CD14-positive monocyte (primary cell): Measurements from ENCODE around the gene REXO4. TPM values are rescaled to one million over a fixed set of nuclear protein-coding genes. Genes with fewer than 3 reads are reported as not detected.

Experiments
- DNase-seq, 3 donors: peaks; one replicate each; pipeline ENCODE4 v3.0.0-alpha.2; 2011 to 2022
- H2AFZ ChIP-seq: 2 replicates; pipeline ENCODE4 v1.6.0; 2012; ENCODE audit warnings: mild to moderate bottlenecking, low read depth, low read length, inconsistent platforms; ENCODE audit not compliant: insufficient read depth, poor library complexity, severe bottlenecking
- H3K27ac ChIP-seq, 2 donors: 1 replicate in 1 of 2; 2 replicates in 1 of 2; pipeline ENCODE4 v1.5.1; 2012 to 2013; ENCODE audit warnings: low read length in 2 of 2, control low read depth in 1 of 2, inconsistent platforms in 1 of 2, low read depth in 1 of 2, mild to moderate bottlenecking in 1 of 2
- H3K27me3 ChIP-seq, 2 donors: one replicate each; pipeline versions ENCODE4 v1.6.0 to v1.6.1; 2011 to 2013; ENCODE audit warnings: low read length in 2 of 2; ENCODE audit not compliant: control insufficient read depth in 2 of 2, insufficient read depth in 2 of 2
- H3K36me3 ChIP-seq, 2 donors: replicated peaks in 1 of 2; 1 replicate in 1 of 2; 2 replicates in 1 of 2; pipeline versions ENCODE4 v1.5.1 to v1.6.1; 2012 to 2013; ENCODE audit warnings: low read length in 2 of 2, control low read depth in 1 of 2, inconsistent platforms in 1 of 2, mild to moderate bottlenecking in 1 of 2; ENCODE audit not compliant: insufficient read depth in 2 of 2, control insufficient read depth in 1 of 2
- H3K4me1 ChIP-seq, 2 donors: 1 replicate in 1 of 2; 2 replicates in 1 of 2; pipeline versions ENCODE4 v1.5.1 to v1.6.1; 2012 to 2013; ENCODE audit warnings: low read length in 2 of 2, control low read depth in 1 of 2, inconsistent platforms in 1 of 2, mild to moderate bottlenecking in 1 of 2, moderate library complexity in 1 of 2; ENCODE audit not compliant: insufficient read depth in 2 of 2, control insufficient read depth in 1 of 2
- H3K4me2 ChIP-seq: replicated peaks from 2 replicates; pipeline ENCODE3; 2012; ENCODE audit warnings: low read length, moderate library complexity, mild to moderate bottlenecking; ENCODE audit not compliant: poor library complexity, severe bottlenecking; ENCODE audit errors: extremely low read depth
- H3K4me3 ChIP-seq, 3 experiments: fragments of 200-600 bp in 1 of 3; sonication (generic) in 1 of 3; replicated peaks in 1 of 3; 1 replicate in 2 of 3; 2 replicates in 1 of 3; pipeline ENCODE4 v1.5.1; 2011 to 2013; ENCODE audit warnings: low read length in 3 of 3, mild to moderate bottlenecking in 3 of 3, control low read depth in 2 of 3, low read depth in 2 of 3, inconsistent platforms in 1 of 3, moderate library complexity in 1 of 3
- H3K79me2 ChIP-seq: 2 replicates; pipeline ENCODE4 v1.6.0; 2012; ENCODE audit warnings: mild to moderate bottlenecking, control low read depth, inconsistent platforms, low read length, moderate library complexity; ENCODE audit not compliant: insufficient read depth
- H3K9ac ChIP-seq: 2 replicates; pipeline ENCODE4 v1.6.0; 2017; ENCODE audit warnings: low read length, mild to moderate bottlenecking; ENCODE audit not compliant: insufficient read depth, poor library complexity, severe bottlenecking
- H3K9me3 ChIP-seq, 2 donors: replicated peaks in 1 of 2; 1 replicate in 1 of 2; 2 replicates in 1 of 2; pipeline versions ENCODE4 v1.5.1 to v1.6.1; 2012 to 2013; ENCODE audit warnings: low read length in 2 of 2, control low read depth in 1 of 2; ENCODE audit not compliant: control insufficient read depth in 1 of 2, insufficient read depth in 1 of 2
- H4K20me1 ChIP-seq: 2 replicates; pipeline ENCODE4 v1.6.0; 2012; ENCODE audit warnings: mild to moderate bottlenecking, low read length, control low read depth, moderate library complexity; ENCODE audit not compliant: insufficient read depth
- H3K27ac Mint-ChIP-seq, 7 donors: one replicate each; pipeline ENCODE4 v1.8.0; 2020; ENCODE audit warnings: mild to moderate bottlenecking in 7 of 7, mixed read lengths in 7 of 7, moderate library complexity in 6 of 7, inconsistent platforms in 2 of 7
- H3K27me3 Mint-ChIP-seq, 3 donors: one replicate each; pipeline ENCODE4 v1.8.0; 2021 to 2022; ENCODE audit warnings: low read depth in 3 of 3, mild to moderate bottlenecking in 3 of 3, mixed read lengths in 3 of 3, moderate library complexity in 3 of 3, inconsistent platforms in 1 of 3
- H3K36me3 Mint-ChIP-seq, 2 donors: one replicate each; pipeline ENCODE4 v1.8.0; 2020; ENCODE audit warnings: mixed read lengths in 2 of 2, inconsistent platforms in 1 of 2, mild to moderate bottlenecking in 1 of 2
- H3K4me1 Mint-ChIP-seq: one replicate; pipeline ENCODE4 v1.8.0; 2020; ENCODE audit warnings: mild to moderate bottlenecking, mixed read lengths
- H3K4me3 Mint-ChIP-seq, 2 donors: one replicate each; pipeline ENCODE4 v1.8.0; 2020; ENCODE audit warnings: mild to moderate bottlenecking in 2 of 2, mixed read lengths in 2 of 2, moderate library complexity in 1 of 2
- H3K9me3 Mint-ChIP-seq, 7 donors: one replicate each; pipeline ENCODE4 v1.8.0; 2020 to 2022; ENCODE audit warnings: mixed read lengths in 7 of 7, mild to moderate bottlenecking in 6 of 7, moderate library complexity in 6 of 7, inconsistent platforms in 2 of 7
- CTCF ChIP-seq: fragments of 200-600 bp; IDR thresholded peaks from one replicate; pipeline ENCODE4 v1.8.0; 2022; ENCODE audit warnings: antibody characterized with exemption, mild to moderate bottlenecking
- WGBS: methylation state at CpG from one replicate; pipeline ENCODE4 v1.1.5; 2013; ENCODE audit warnings: missing lambda C conversion rate; ENCODE audit not compliant: insufficient coverage; 5-methylcytosine and 5-hydroxymethylcytosine counted together
- intact Hi-C, 2 donors: fragments of 100-400 bp; cut with micrococcal nuclease; formaldehyde crosslinking; loops; one replicate each; pipeline versions ENCODE4 v1.15.0 to v1.15.1; 2023
- polyA plus RNA-seq, 3 donors: library from polyadenylated mRNA; depleted of rRNA in 1 of 3; unstranded in 2 of 3; stranded (reverse) in 1 of 3; fragments of 300-500 nt in 2 of 3; fragments of >200 nt in 1 of 3; fragmentation: Illumina TruSeq in 2 of 3; gene quantifications; 1 replicate in 2 of 3; 2 replicates in 1 of 3; pipeline ENCODE4 v1.2.3, GENCODE V29; 2012 to 2021

REXO4 gene
- polyA plus RNA-seq, 3 donors, result 3.0 to 11.0 (median 4.2) TPM

GRCh38 chr9:133433351-133433843 is 15.6 kb upstream of the REXO4 start:
- Mint-ChIP-seq H3K27ac (no peak overlapping the region), H3K27me3 (peaks cover 16 to 23% (median 23%) of the 10 kb centered on the region in 3 donors), H3K9me3 (peaks cover 0 to 7% (median 4%) of the 10 kb centered on the region in 7 donors), H3K4me3 (no peak overlapping the region), H3K4me1 (peaks cover 4% of the 10 kb centered on the region), H3K36me3 (no peaks in the 10 kb centered on the region)
- H3K4me1 ChIP-seq, result peaks cover 5 to 8% of the 10 kb centered on the region in 2 donors
- H2AFZ ChIP-seq, result no peak overlapping the region
- H3K9me3 ChIP-seq, result peaks cover 4 to 9% of the 10 kb centered on the region in 2 donors
- H3K36me3 ChIP-seq, result no peaks in the 10 kb centered on the region
- peaks cover 5 to 12% of the 10 kb centered on the region in 2 donors for H3K27me3 ChIP-seq
- DNase-seq, result no peak
- TF ChIP-seq CTCF, result no peak
- WGBS, result 97% methylated on average over 10 of the region's 11 CpGs
- no peak overlapping the region for H3K27ac ChIP-seq
- H4K20me1 ChIP-seq, result no peaks in the 10 kb centered on the region
- no peak overlapping the region for H3K4me3 ChIP-seq
- no peak overlapping the region for H3K9ac ChIP-seq
- H3K4me2 ChIP-seq, result no peak overlapping the region
- no peaks in the 10 kb centered on the region for H3K79me2 ChIP-seq
- intact Hi-C loops, result no loop called here

GRCh38 chr9:133430244-133430643 is 12.4 kb upstream of the REXO4 start:
- Histone ChIP-seq H3K79me2 (no peaks in the 10 kb centered on the region), H3K4me3 (no peak overlapping the region), H3K4me1 (peaks cover 5 to 8% of the 10 kb centered on the region in 2 donors), H3K9me3 (peaks cover 4 to 16% of the 10 kb centered on the region in 2 donors), H3K9ac (no peak overlapping the region), H3K27me3 (peaks cover 13 to 26% of the 10 kb centered on the region in 2 donors), H3K36me3 (no peaks in the 10 kb centered on the region), H4K20me1 (no peaks in the 10 kb centered on the region), H3K27ac (no peak overlapping the region), H3K4me2 (no peak overlapping the region), H2AFZ (no peak overlapping the region)
- no peak overlapping the region for H3K27ac Mint-ChIP-seq
- H3K9me3 Mint-ChIP-seq, result peaks cover 0 to 10% (median 4%) of the 10 kb centered on the region in 7 donors
- WGBS, result no CpG with 5 or more reads among the region's 1 CpG
- peak overlapping the region in 1 of 2 donors; percentile 65 for H3K4me3 Mint-ChIP-seq
- H3K4me1 Mint-ChIP-seq, result peaks cover 4% of the 10 kb centered on the region
- no peak for DNase-seq
- intact Hi-C loops, result no loop called here
- no peak for TF ChIP-seq CTCF
- H3K27me3 Mint-ChIP-seq, result peaks cover 26 to 44% (median 39%) of the 10 kb centered on the region in 3 donors
- no peaks in the 10 kb centered on the region for H3K36me3 Mint-ChIP-seq
